Body of pancreas (tissue), 4 donors: ENCODE measurements around the gene DDX20. TPM values are rescaled to one million over a fixed set of nuclear protein-coding genes. Genes with fewer than 3 reads are reported as not detected.

Experiments
- ATAC-seq: fragments of 150-250 bp; one replicate; pipeline ENCODE4 v1.9.1; 2016
- DNase-seq, 4 donors: peaks; one replicate each; pipeline ENCODE4 v3.0.0-alpha.2; 2019
- H3K27ac ChIP-seq, 4 donors: fragments of 200-600 bp; sonication (generic); 1 replicate in 3 of 4; 2 replicates in 1 of 4; pipeline versions ENCODE4 v1.5.1 to v1.6.1; 2016 to 2019; ENCODE audit warnings: mild to moderate bottlenecking in 1 of 4, mixed read lengths in 1 of 4, moderate library complexity in 1 of 4
- H3K27me3 ChIP-seq, 2 donors: fragments of 200-600 bp; sonication (generic); one replicate each; pipeline ENCODE4 v1.6.0; 2016; ENCODE audit warnings: mild to moderate bottlenecking in 1 of 2
- H3K36me3 ChIP-seq, 2 donors: fragments of 200-600 bp; sonication (generic); replicated peaks in 1 of 2; 2 replicates each; pipeline ENCODE4 v1.5.1; 2016; ENCODE audit warnings: low read depth in 2 of 2; ENCODE audit not compliant: insufficient read depth in 1 of 2
- H3K4me1 ChIP-seq: fragments of 200-600 bp; sonication (generic); one replicate; pipeline ENCODE4 v1.6.0; 2016
- H3K4me3 ChIP-seq, 2 donors: fragments of 200-600 bp; sonication (generic); 1 replicate in 1 of 2; 2 replicates in 1 of 2; pipeline ENCODE4 v1.5.1; 2016 to 2019
- H3K9me3 ChIP-seq, 3 donors: fragments of 200-600 bp; sonication (generic); 1 replicate in 2 of 3; 2 replicates in 1 of 3; pipeline ENCODE4 v1.5.1; 2016
- POLR2A ChIP-seq, 3 donors: fragments of 450-650 bp; IDR thresholded peaks; one replicate each; pipeline ENCODE4 v1.6.1; 2016; ENCODE audit warnings: antibody characterized with exemption in 3 of 3, mild to moderate bottlenecking in 2 of 3
- WGBS, 2 donors: methylation state at CpG; one replicate each; pipeline ENCODE4 v1.1.5; 2017; 5-methylcytosine and 5-hydroxymethylcytosine counted together
- intact Hi-C: fragments of 100-400 bp; cut with DNase I; formaldehyde crosslinking; loops from one replicate; pipeline ENCODE4 v1.15.1; 2023
- total RNA-seq, 2 donors: library from RNA; depleted of rRNA; stranded (reverse); fragments of >200 nt; gene quantifications; one replicate each; pipeline ENCODE4 v1.1.0, GENCODE V29; 2016
- TF ChIP-seq, protein P1 (sequence below), 7 experiments: fragments of 450-650 bp in 4 of 7; fragments of 200-600 bp in 3 of 7; sonication (generic) in 3 of 7; IDR thresholded peaks; one replicate each; pipeline ENCODE4 v1.5.1; 2016 to 2019; ENCODE audit warnings: antibody characterized with exemption in 7 of 7

DDX20 gene
- total RNA-seq, 2 donors from 2014 or later: 5.7 to 34.3 TPM

DNA sequence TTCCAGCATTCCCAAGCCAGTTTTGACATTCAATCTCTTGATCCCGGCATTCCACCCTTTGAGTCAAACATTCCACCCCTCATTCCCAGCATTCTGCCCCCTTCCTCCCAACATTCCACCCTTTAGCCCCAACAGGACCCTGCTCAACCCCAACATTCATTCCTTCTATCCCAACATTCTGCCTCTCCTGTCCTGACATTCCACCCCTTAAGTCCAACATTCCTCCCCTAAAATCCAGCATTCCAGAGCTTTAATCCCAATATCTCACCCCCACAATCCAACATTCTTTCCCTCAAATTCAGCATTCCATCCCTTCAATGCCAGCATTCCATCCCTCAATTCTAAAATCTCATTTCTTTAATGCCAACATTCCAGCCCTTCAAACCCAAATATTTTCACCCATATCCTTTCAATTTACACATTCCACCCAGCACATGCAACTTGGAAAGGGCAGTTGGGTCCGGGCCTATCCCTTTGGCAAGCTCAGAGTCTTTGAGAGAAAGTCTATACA lies 22.9 kb downstream of the DDX20 start:
- H3K36me3 ChIP-seq: no peaks in the 10 kb centered on the region
- no peaks in the 10 kb centered on the region for H3K4me1 ChIP-seq
- DNase-seq (no peak), ATAC-seq (no peak)
- H3K4me3 ChIP-seq: no peak overlapping the region
- intact Hi-C loops: loop anchor here (10.0 kb wide), 1 partner anchor 274 kb away; the partner anchor contains the start of genes ADORA3 and TMIGD3
- 73 to 81% methylated on average over 2 of the region's 2 CpGs for whole genome bisulfite sequencing, 2 donors
- TF ChIP-seq POLR2A (IDR thresholded peaks at IDR 0.05): no peak
- no peak overlapping the region for H3K27ac ChIP-seq
- no peaks in the 10 kb centered on the region for H3K27me3 ChIP-seq
- no peaks in the 10 kb centered on the region for H3K9me3 ChIP-seq

DNA sequence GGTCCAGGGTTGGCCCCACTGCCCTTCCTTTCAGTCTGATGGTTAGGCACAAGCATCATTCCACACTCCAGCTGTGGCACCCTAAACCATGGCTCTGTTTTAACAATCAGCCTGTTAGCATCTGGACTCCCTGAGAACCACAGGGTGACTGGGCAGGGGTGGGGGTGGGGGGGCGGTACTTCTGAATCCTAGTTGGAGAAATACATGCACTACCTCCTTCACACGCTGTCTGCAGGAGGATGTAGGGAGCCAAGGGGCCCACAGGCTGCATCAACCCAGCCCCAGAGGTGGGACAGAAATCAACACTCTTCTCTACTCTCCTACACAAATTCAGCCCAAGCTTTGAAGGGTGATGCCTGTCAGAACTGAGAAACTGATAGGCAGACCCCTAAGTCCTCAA lies 23.8 kb downstream of the DDX20 start:
- DNase-seq (no peak), ATAC-seq (no peak)
- Histone ChIP-seq H3K9me3 (no peaks in the 10 kb centered on the region), H3K27me3 (no peaks in the 10 kb centered on the region), H3K27ac (no peak overlapping the region), H3K4me1 (peaks cover 7% of the 10 kb centered on the region), H3K36me3 (no peaks in the 10 kb centered on the region), H3K4me3 (no peak overlapping the region)
- no peak for TF ChIP-seq POLR2A (IDR thresholded peaks at IDR 0.05)
- TF ChIP-seq, protein P1, sequence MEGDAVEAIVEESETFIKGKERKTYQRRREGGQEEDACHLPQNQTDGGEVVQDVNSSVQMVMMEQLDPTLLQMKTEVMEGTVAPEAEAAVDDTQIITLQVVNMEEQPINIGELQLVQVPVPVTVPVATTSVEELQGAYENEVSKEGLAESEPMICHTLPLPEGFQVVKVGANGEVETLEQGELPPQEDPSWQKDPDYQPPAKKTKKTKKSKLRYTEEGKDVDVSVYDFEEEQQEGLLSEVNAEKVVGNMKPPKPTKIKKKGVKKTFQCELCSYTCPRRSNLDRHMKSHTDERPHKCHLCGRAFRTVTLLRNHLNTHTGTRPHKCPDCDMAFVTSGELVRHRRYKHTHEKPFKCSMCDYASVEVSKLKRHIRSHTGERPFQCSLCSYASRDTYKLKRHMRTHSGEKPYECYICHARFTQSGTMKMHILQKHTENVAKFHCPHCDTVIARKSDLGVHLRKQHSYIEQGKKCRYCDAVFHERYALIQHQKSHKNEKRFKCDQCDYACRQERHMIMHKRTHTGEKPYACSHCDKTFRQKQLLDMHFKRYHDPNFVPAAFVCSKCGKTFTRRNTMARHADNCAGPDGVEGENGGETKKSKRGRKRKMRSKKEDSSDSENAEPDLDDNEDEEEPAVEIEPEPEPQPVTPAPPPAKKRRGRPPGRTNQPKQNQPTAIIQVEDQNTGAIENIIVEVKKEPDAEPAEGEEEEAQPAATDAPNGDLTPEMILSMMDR (IDR thresholded peaks at IDR 0.05): no peak
- intact Hi-C loops: loop anchor here (10.0 kb wide), 1 partner anchor 275 kb away; the partner anchor contains the start of genes ADORA3 and TMIGD3
- WGBS, 2 donors: 72 to 85% methylated on average over 2 of the region's 2 CpGs

DNA sequence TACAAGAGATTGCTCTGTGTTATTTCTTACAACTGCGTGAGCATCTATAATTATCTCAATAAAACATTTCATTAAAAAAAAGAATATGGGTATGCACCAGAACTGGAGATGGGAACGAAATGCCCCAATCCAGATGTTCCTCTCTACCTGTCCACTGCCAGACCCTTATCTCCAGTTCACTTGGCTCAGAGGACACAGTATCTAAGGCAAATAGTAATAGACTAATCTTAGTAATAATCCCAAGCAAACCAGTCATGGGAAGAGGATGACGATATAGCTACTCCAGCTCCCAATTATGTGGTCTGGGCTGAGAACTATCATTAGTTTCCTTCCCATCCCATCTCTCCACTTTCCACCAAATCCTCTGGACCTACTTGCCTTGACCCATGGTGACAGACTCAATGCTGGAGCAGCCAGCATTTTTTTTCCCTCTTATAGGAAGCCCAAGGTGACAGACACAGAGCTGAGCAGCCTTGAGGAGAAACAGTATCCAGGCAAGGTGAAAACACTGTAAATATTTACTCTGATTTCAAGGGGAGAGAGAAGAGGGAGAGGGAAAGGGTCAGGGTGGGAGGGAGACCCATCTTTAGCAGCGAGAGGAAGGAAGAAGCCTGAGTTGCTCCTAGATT lies 28.7 kb downstream of the DDX20 start:
- 33 to 38% methylated on average over 4 of the region's 4 CpGs for WGBS, 2 donors
- no peaks in the 10 kb centered on the region for H3K36me3 ChIP-seq
- no peak overlapping the region for H3K4me3 ChIP-seq
- DNase-seq (peak in 2 of 4 donors; percentile 22 to 33), ATAC-seq (peak; percentile 83)
- H3K9me3 ChIP-seq: no peaks in the 10 kb centered on the region
- TF ChIP-seq POLR2A (IDR thresholded peaks at IDR 0.05): no peak
- TF ChIP-seq, protein P1 (IDR thresholded peaks at IDR 0.05): no peak
- intact Hi-C loops: no loop called here
- H3K27ac ChIP-seq: no peak overlapping the region
- H3K27me3 ChIP-seq: no peaks in the 10 kb centered on the region
- peaks cover 15% of the 10 kb centered on the region for H3K4me1 ChIP-seq

DNA sequence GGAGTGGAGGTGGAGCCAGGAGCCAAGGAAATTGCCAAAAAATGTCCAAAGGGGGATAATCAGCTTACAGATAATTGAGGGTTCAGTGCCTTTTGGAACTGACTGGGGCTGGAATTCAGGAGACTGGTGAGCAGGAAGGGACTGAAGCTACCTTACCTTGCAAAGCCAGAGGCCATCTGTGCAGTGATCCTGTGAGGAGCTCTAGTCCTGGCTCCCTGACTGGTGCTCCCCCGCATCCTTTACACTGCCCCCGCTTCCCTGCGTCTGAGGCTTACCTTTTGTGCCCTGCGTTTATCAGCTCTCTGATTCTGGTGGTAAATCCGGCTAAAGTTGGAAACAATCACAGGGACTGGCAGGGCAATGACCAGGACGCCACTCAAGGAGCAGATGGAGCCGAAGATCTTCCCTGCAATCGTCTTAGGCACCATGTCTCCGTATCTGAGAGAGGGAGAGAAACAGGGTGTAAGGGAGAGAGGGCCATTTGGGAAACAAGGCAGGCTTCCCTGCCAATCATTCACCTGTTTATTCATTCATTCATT lies 31.0 kb downstream of the DDX20 start:
- ATAC-seq (no peak), DNase-seq (no peak)
- TF ChIP-seq, protein P1 (IDR thresholded peaks at IDR 0.05): no peak
- TF ChIP-seq POLR2A (IDR thresholded peaks at IDR 0.05): no peak
- Histone ChIP-seq H3K4me3 (no peak overlapping the region), H3K27ac (no peak overlapping the region), H3K27me3 (no peaks in the 10 kb centered on the region), H3K9me3 (no peaks in the 10 kb centered on the region), H3K36me3 (no peaks in the 10 kb centered on the region), H3K4me1 (peaks cover 15% of the 10 kb centered on the region)
- 84 to 85% methylated on average over 9 of the region's 9 CpGs for WGBS, 2 donors
- intact Hi-C loops: no loop called here

DNA sequence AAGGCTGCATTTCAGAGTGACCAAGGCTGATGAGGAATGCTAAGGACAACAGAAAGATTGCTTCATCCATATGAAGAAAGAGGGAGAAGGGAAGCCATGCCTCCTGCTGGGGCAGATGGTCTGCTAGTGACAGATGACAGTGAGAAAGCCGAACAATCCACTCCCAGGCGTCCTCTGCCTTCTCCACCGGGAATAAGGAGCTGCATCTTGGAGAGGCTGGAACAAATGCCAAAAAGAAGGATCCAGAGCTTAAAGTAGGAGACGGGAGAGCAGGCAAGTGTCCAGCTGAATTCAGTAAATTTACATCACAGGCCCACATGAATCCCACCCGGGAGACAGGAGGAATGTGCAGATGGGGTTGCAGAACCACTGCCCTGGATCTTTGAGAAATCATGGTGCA lies 33.4 kb downstream of the DDX20 start:
- WGBS, 2 donors: 64 to 80% methylated on average over 5 of the region's 5 CpGs
- ATAC-seq: peak; percentile 27
- peaks cover 12% of the 10 kb centered on the region for H3K4me1 ChIP-seq
- no peaks in the 10 kb centered on the region for H3K9me3 ChIP-seq
- no peaks in the 10 kb centered on the region for H3K27me3 ChIP-seq
- no peak overlapping the region for H3K27ac ChIP-seq
- H3K36me3 ChIP-seq: no peaks in the 10 kb centered on the region
- H3K4me3 ChIP-seq: no peak overlapping the region
- intact Hi-C loops: no loop called here
- TF ChIP-seq, protein P1 (IDR thresholded peaks at IDR 0.05): no peak
- no peak for TF ChIP-seq POLR2A (IDR thresholded peaks at IDR 0.05)
- peak in 1 of 4 donors; percentile 16 for DNase-seq
